Retinal pigment epithelial cell (primary cell): ENCODE data around the gene CHDH.

Experiments used
- DNase-seq: peaks from one replicate; pipeline ENCODE4 v3.0.0-alpha.2; 2010; ENCODE audit warnings: low read depth
- H3K4me3 ChIP-seq: 2 replicates; pipeline ENCODE4 v1.5.1; 2011; ENCODE audit warnings: mild to moderate bottlenecking, low read length, control low read depth, moderate library complexity
- CTCF ChIP-seq: conservative IDR thresholded peaks from 2 replicates; pipeline ENCODE4 v1.5.1; 2011; ENCODE audit warnings: low read depth, low read length, control low read depth, inconsistent platforms

CHDH gene

GRCh38 chr3:53788038-53788437, 58.2 kb downstream of the CHDH start:
- TF ChIP-seq CTCF, result no peak
- H3K4me3 ChIP-seq, result no peak overlapping the region
- no peak for DNase-seq

GRCh38 chr3:53787016-53787415, 59.2 kb downstream of the CHDH start:
- DNase-seq, result no peak
- TF ChIP-seq CTCF, result no peak
- H3K4me3 ChIP-seq, result no peak overlapping the region

- TF ChIP-seq CTCF, result no peak
- H3K4me3 ChIP-seq, result no peak overlapping the region
- no peak for DNase-seq
Observed at GRCh38 chr3:53780806-53781205, 65.4 kb downstream of the CHDH start.

GRCh38 chr3:53780171-53780570, 66.0 kb downstream of the CHDH start:
- no peak for DNase-seq
- no peak for TF ChIP-seq CTCF
- H3K4me3 ChIP-seq, result no peak overlapping the region

- DNase-seq, result no peak
- no peak overlapping the region for H3K4me3 ChIP-seq
- TF ChIP-seq CTCF, result no peak
Observed at GRCh38 chr3:53778153-53778552, 68.1 kb downstream of the CHDH start.

- TF ChIP-seq CTCF, result no peak
- DNase-seq, result no peak
- H3K4me3 ChIP-seq, result no peak overlapping the region
Observed at GRCh38 chr3:53777468-53777867, 68.8 kb downstream of the CHDH start.

- no peak for DNase-seq
Observed at GRCh38 chr3:53776494-53777101, 69.6 kb downstream of the CHDH start.

More at GRCh38 chr3:53776494-53777101, 69.6 kb downstream of the CHDH start:
- TF ChIP-seq CTCF, result no peak
- no peak overlapping the region for H3K4me3 ChIP-seq
